ENCODE results near the gene ATF7.

ATF7 gene

GRCh38 chr12:53500142-53500775 lies 125.9 kb downstream of the ATF7 start:
- peak overlapping the region; percentile 76 for H3K9ac ChIP-seq (ENCODE audit: low read length)
- H3K36me3 ChIP-seq (replicated peaks; ENCODE audit: low read depth, low read length): no peaks in the 10 kb centered on the region
- H4K20me1 ChIP-seq (ENCODE audit: insufficient read depth, low read length): no peaks in the 10 kb centered on the region
- peaks cover 17% of the 10 kb centered on the region for H3K79me2 ChIP-seq (ENCODE audit: low read length)
- H3K9me3 ChIP-seq (ENCODE audit: insufficient read depth, low read length): no peaks in the 10 kb centered on the region
- H3K27ac ChIP-seq (ENCODE audit: low read length): peak overlapping the region; percentile 58
- H3K4me2 ChIP-seq (ENCODE audit: low read length): peak overlapping the region; percentile 91
- H3K27me3 ChIP-seq (ENCODE audit: low read depth, low read length): no peaks in the 10 kb centered on the region
- peaks cover 24% of the 10 kb centered on the region for H3K4me1 ChIP-seq (ENCODE audit: low read length)
- no peak overlapping the region for H2AFZ ChIP-seq (ENCODE audit: low read depth, low read length)
- TF ChIP-seq EZH2phosphoT487 (IDR thresholded peaks at IDR 0.05; ENCODE audit: low read depth) (no peak), CTCF (IDR thresholded peaks at IDR 0.05; ENCODE audit: low read depth, low read length) (no peak)
- H3K4me3 ChIP-seq (ENCODE audit: low read length): peak overlapping the region; percentile 80

GRCh38 chr12:53499266-53500141 lies 126.7 kb downstream of the ATF7 start, which contains the start of gene MAP3K12:
Gene MAP3K12, minus strand, starts transcription at chr12:53499458. Its CDS starts 12,067 bp downstream, at chr12:53487391.
- Histone ChIP-seq H3K4me3 (ENCODE audit: low read length) (peak within 1 kb of the TSS; percentile 80), H4K20me1 (ENCODE audit: insufficient read depth, low read length) (no peaks in the 10 kb centered on the region), H3K9ac (ENCODE audit: low read length) (peak within 1 kb of the TSS; percentile 76), H3K27me3 (ENCODE audit: low read depth, low read length) (no peaks in the 10 kb centered on the region), H2AFZ (ENCODE audit: low read depth, low read length) (peak within 1 kb of the TSS; percentile 57; the same call in 1 of the 2 replicates), H3K4me2 (ENCODE audit: low read length) (peak within 1 kb of the TSS; percentile 91), H3K9me3 (ENCODE audit: insufficient read depth, low read length) (no peaks in the 10 kb centered on the region), H3K4me1 (ENCODE audit: low read length) (peaks cover 24% of the 10 kb centered on the region), H3K36me3 (replicated peaks; ENCODE audit: low read depth, low read length) (no peaks in the 10 kb centered on the region), H3K79me2 (ENCODE audit: low read length) (peaks cover 17% of the 10 kb centered on the region), H3K27ac (ENCODE audit: low read length) (peak within 1 kb of the TSS; percentile 58)
- no peak for TF ChIP-seq CTCF (IDR thresholded peaks at IDR 0.05; ENCODE audit: low read depth, low read length)
- TF ChIP-seq EZH2phosphoT487 (IDR thresholded peaks at IDR 0.05; ENCODE audit: low read depth): no peak

GRCh38 chr12:53498235-53498630 lies 127.9 kb downstream of the ATF7 start:
- H3K27me3 ChIP-seq (ENCODE audit: low read depth, low read length): no peaks in the 10 kb centered on the region
- peak overlapping the region; percentile 91 for H3K4me2 ChIP-seq (ENCODE audit: low read length)
- no peaks in the 10 kb centered on the region for H3K9me3 ChIP-seq (ENCODE audit: insufficient read depth, low read length)
- H2AFZ ChIP-seq (ENCODE audit: low read depth, low read length): no peak overlapping the region
- H3K9ac ChIP-seq (ENCODE audit: low read length): no peak overlapping the region
- TF ChIP-seq EZH2phosphoT487 (IDR thresholded peaks at IDR 0.05; ENCODE audit: low read depth): no peak
- TF ChIP-seq CTCF (IDR thresholded peaks at IDR 0.05; ENCODE audit: low read depth, low read length): no peak
- peaks cover 17% of the 10 kb centered on the region for H3K79me2 ChIP-seq (ENCODE audit: low read length)
- H3K27ac ChIP-seq (ENCODE audit: low read length): no peak overlapping the region
- 0 out of 2 replicates have a peak overlapping the region, but pooled peaks have one; percentile 80 for H3K4me3 ChIP-seq (ENCODE audit: low read length)
- no peaks in the 10 kb centered on the region for H4K20me1 ChIP-seq (ENCODE audit: insufficient read depth, low read length)
- H3K36me3 ChIP-seq (replicated peaks; ENCODE audit: low read depth, low read length): no peaks in the 10 kb centered on the region
- peaks cover 30% of the 10 kb centered on the region for H3K4me1 ChIP-seq (ENCODE audit: low read length)

- Histone ChIP-seq H3K4me2 (ENCODE audit: low read length) (no peak overlapping the region), H3K4me1 (ENCODE audit: low read length) (peaks cover 30% of the 10 kb centered on the region)
Observed at GRCh38 chr12:53497461-53497860, 128.7 kb downstream of the ATF7 start.

More at GRCh38 chr12:53497461-53497860, 128.7 kb downstream of the ATF7 start:
- Histone ChIP-seq H3K27ac (ENCODE audit: low read length) (no peak overlapping the region), H3K27me3 (ENCODE audit: low read depth, low read length) (no peaks in the 10 kb centered on the region), H3K9ac (ENCODE audit: low read length) (no peak overlapping the region), H3K36me3 (replicated peaks; ENCODE audit: low read depth, low read length) (no peaks in the 10 kb centered on the region), H4K20me1 (ENCODE audit: insufficient read depth, low read length) (no peaks in the 10 kb centered on the region), H3K4me3 (ENCODE audit: low read length) (no peak overlapping the region), H2AFZ (ENCODE audit: low read depth, low read length) (no peak overlapping the region), H3K79me2 (ENCODE audit: low read length) (peaks cover 10% of the 10 kb centered on the region), H3K9me3 (ENCODE audit: insufficient read depth, low read length) (no peaks in the 10 kb centered on the region)
- TF ChIP-seq EZH2phosphoT487 (IDR thresholded peaks at IDR 0.05; ENCODE audit: low read depth): no peak
- no peak for TF ChIP-seq CTCF (IDR thresholded peaks at IDR 0.05; ENCODE audit: low read depth, low read length)

Measured in OCI-LY3 (cell line).